ENCODE measurements around the gene CGB5.
"Not testable (repeated sequence)": the region's sequence is repeated elsewhere in the genome, so short reads cannot be mapped to it uniquely, and the experiment has no call there.

Gene CGB5

GRCh38 chr19:49038557-49039276 lies 4.9 kb upstream of the CGB5 start:
- not testable (repeated sequence) for H3K27ac ChIP-seq (ENCODE audit: low read length); H3K4me1 ChIP-seq (ENCODE audit: control insufficient read depth, insufficient read depth, low read length); H3K9me3 ChIP-seq (ENCODE audit: control insufficient read depth in 2 of 2, low read length in 2 of 2); H3K9ac ChIP-seq (ENCODE audit: low read length in 2 of 2); H3K36me3 ChIP-seq (ENCODE audit: control insufficient read depth in 2 of 2, insufficient read depth in 2 of 2, low read length in 2 of 2); H3K27me3 ChIP-seq (ENCODE audit: control insufficient read depth in 1 of 2, insufficient read depth in 2 of 2, low read length in 2 of 2); H3K4me3 ChIP-seq (ENCODE audit: low read length in 2 of 2)

GRCh38 chr19:49039736-49040135 lies 3.9 kb upstream of the CGB5 start:
- H3K9ac ChIP-seq (ENCODE audit: low read length in 2 of 2); H3K4me3 ChIP-seq (ENCODE audit: low read length in 2 of 2); H3K27me3 ChIP-seq (ENCODE audit: control insufficient read depth in 1 of 2, insufficient read depth in 2 of 2, low read length in 2 of 2); H3K36me3 ChIP-seq (ENCODE audit: control insufficient read depth in 2 of 2, insufficient read depth in 2 of 2, low read length in 2 of 2); H3K27ac ChIP-seq (ENCODE audit: low read length); H3K9me3 ChIP-seq (ENCODE audit: control insufficient read depth in 2 of 2, low read length in 2 of 2); H3K4me1 ChIP-seq (ENCODE audit: control insufficient read depth, insufficient read depth, low read length): not testable (repeated sequence)

GRCh38 chr19:49042177-49042576 lies 1.5 kb upstream of the CGB5 start:
- Histone ChIP-seq H3K36me3 (ENCODE audit: control insufficient read depth in 2 of 2, insufficient read depth in 2 of 2, low read length in 2 of 2) (no peaks in the 10 kb centered on the region), H3K9me3 (ENCODE audit: control insufficient read depth in 2 of 2, low read length in 2 of 2) (no peaks in the 10 kb centered on the region), H3K4me1 (ENCODE audit: control insufficient read depth, insufficient read depth, low read length) (no peaks in the 10 kb centered on the region), H3K27ac (ENCODE audit: low read length) (no peak overlapping the region), H3K4me3 (ENCODE audit: low read length in 2 of 2) (no peak overlapping the region), H3K27me3 (ENCODE audit: control insufficient read depth in 1 of 2, insufficient read depth in 2 of 2, low read length in 2 of 2) (no peaks in the 10 kb centered on the region), H3K9ac (ENCODE audit: low read length in 2 of 2) (no peak overlapping the region)

GRCh38 chr19:49042666-49043065 lies 982 bp upstream of the CGB5 start:
- not testable (repeated sequence) for H3K9me3 ChIP-seq (ENCODE audit: control insufficient read depth in 2 of 2, low read length in 2 of 2); H3K27ac ChIP-seq (ENCODE audit: low read length); H3K4me3 ChIP-seq (ENCODE audit: low read length in 2 of 2); H3K27me3 ChIP-seq (ENCODE audit: control insufficient read depth in 1 of 2, insufficient read depth in 2 of 2, low read length in 2 of 2); H3K9ac ChIP-seq (ENCODE audit: low read length in 2 of 2); H3K4me1 ChIP-seq (ENCODE audit: control insufficient read depth, insufficient read depth, low read length); H3K36me3 ChIP-seq (ENCODE audit: control insufficient read depth in 2 of 2, insufficient read depth in 2 of 2, low read length in 2 of 2)

- H3K36me3 ChIP-seq (ENCODE audit: control insufficient read depth in 2 of 2, insufficient read depth in 2 of 2, low read length in 2 of 2); H3K9me3 ChIP-seq (ENCODE audit: control insufficient read depth in 2 of 2, low read length in 2 of 2); H3K27me3 ChIP-seq (ENCODE audit: control insufficient read depth in 1 of 2, insufficient read depth in 2 of 2, low read length in 2 of 2); H3K4me3 ChIP-seq (ENCODE audit: low read length in 2 of 2); H3K27ac ChIP-seq (ENCODE audit: low read length); H3K9ac ChIP-seq (ENCODE audit: low read length in 2 of 2); H3K4me1 ChIP-seq (ENCODE audit: control insufficient read depth, insufficient read depth, low read length): not testable (repeated sequence)
Measured at GRCh38 chr19:49049011-49049410, 5.4 kb downstream of the CGB5 start, which contains the start of gene CGB8. Gene CGB8, minus strand, starts transcription at chr19:49049111. Its CDS starts 372 bp downstream, at chr19:49048739.

- not testable (repeated sequence) for H3K4me1 ChIP-seq (ENCODE audit: control insufficient read depth, insufficient read depth, low read length); H3K27me3 ChIP-seq (ENCODE audit: control insufficient read depth in 1 of 2, insufficient read depth in 2 of 2, low read length in 2 of 2); H3K27ac ChIP-seq (ENCODE audit: low read length); H3K36me3 ChIP-seq (ENCODE audit: control insufficient read depth in 2 of 2, insufficient read depth in 2 of 2, low read length in 2 of 2); H3K4me3 ChIP-seq (ENCODE audit: low read length in 2 of 2); H3K9me3 ChIP-seq (ENCODE audit: control insufficient read depth in 2 of 2, low read length in 2 of 2); H3K9ac ChIP-seq (ENCODE audit: low read length in 2 of 2)
Measured at GRCh38 chr19:49049834-49050233, 6.2 kb downstream of the CGB5 start.

- not testable (repeated sequence) for H3K27ac ChIP-seq (ENCODE audit: low read length); H3K27me3 ChIP-seq (ENCODE audit: control insufficient read depth in 1 of 2, insufficient read depth in 2 of 2, low read length in 2 of 2); H3K9ac ChIP-seq (ENCODE audit: low read length in 2 of 2); H3K36me3 ChIP-seq (ENCODE audit: control insufficient read depth in 2 of 2, insufficient read depth in 2 of 2, low read length in 2 of 2); H3K4me1 ChIP-seq (ENCODE audit: control insufficient read depth, insufficient read depth, low read length); H3K4me3 ChIP-seq (ENCODE audit: low read length in 2 of 2); H3K9me3 ChIP-seq (ENCODE audit: control insufficient read depth in 2 of 2, low read length in 2 of 2)
Measured at GRCh38 chr19:49050376-49051033, 6.9 kb downstream of the CGB5 start.

- peak overlapping the region; percentile 33 to 47 for H3K9ac ChIP-seq (ENCODE audit: low read length in 2 of 2)
- H3K4me1 ChIP-seq (ENCODE audit: control insufficient read depth, insufficient read depth, low read length), result peaks cover 22% of the 10 kb centered on the region
- H3K9me3 ChIP-seq (ENCODE audit: control insufficient read depth in 2 of 2, low read length in 2 of 2), result no peaks in the 10 kb centered on the region
- no peaks in the 10 kb centered on the region for H3K36me3 ChIP-seq (ENCODE audit: control insufficient read depth in 2 of 2, insufficient read depth in 2 of 2, low read length in 2 of 2)
- H3K27ac ChIP-seq (ENCODE audit: low read length), result no peak overlapping the region
- H3K4me3 ChIP-seq (ENCODE audit: low read length in 2 of 2), result peak overlapping the region; percentile 57 to 75
- H3K27me3 ChIP-seq (ENCODE audit: control insufficient read depth in 1 of 2, insufficient read depth in 2 of 2, low read length in 2 of 2), result peaks cover 17 to 20% of the 10 kb centered on the region in 2 donors
Measured at GRCh38 chr19:49056101-49056901, 12.7 kb downstream of the CGB5 start.

- H3K36me3 ChIP-seq (ENCODE audit: control insufficient read depth in 2 of 2, insufficient read depth in 2 of 2, low read length in 2 of 2); H3K27ac ChIP-seq (ENCODE audit: low read length); H3K9me3 ChIP-seq (ENCODE audit: control insufficient read depth in 2 of 2, low read length in 2 of 2): not testable (repeated sequence)
- peak overlapping the region; percentile 57 to 75 for H3K4me3 ChIP-seq (ENCODE audit: low read length in 2 of 2)
- peak overlapping the region; percentile 33 to 47 for H3K9ac ChIP-seq (ENCODE audit: low read length in 2 of 2)
- H3K4me1 ChIP-seq (ENCODE audit: control insufficient read depth, insufficient read depth, low read length), result peaks cover 22% of the 10 kb centered on the region
- H3K27me3 ChIP-seq (ENCODE audit: control insufficient read depth in 1 of 2, insufficient read depth in 2 of 2, low read length in 2 of 2), result peaks cover 21 to 25% of the 10 kb centered on the region in 2 donors
Measured at GRCh38 chr19:49056902-49057596, 13.4 kb downstream of the CGB5 start.

- Histone ChIP-seq H3K4me1 (ENCODE audit: control insufficient read depth, insufficient read depth, low read length) (peaks cover 22% of the 10 kb centered on the region), H3K9me3 (ENCODE audit: control insufficient read depth in 2 of 2, low read length in 2 of 2) (no peaks in the 10 kb centered on the region), H3K36me3 (ENCODE audit: control insufficient read depth in 2 of 2, insufficient read depth in 2 of 2, low read length in 2 of 2) (no peaks in the 10 kb centered on the region), H3K27me3 (ENCODE audit: control insufficient read depth in 1 of 2, insufficient read depth in 2 of 2, low read length in 2 of 2) (peaks cover 24 to 25% of the 10 kb centered on the region in 2 donors), H3K4me3 (ENCODE audit: low read length in 2 of 2) (peak within 1 kb of the TSS; percentile 57 to 75), H3K27ac (ENCODE audit: low read length) (no peak within 1 kb of the TSS), H3K9ac (ENCODE audit: low read length in 2 of 2) (peak within 1 kb of the TSS; percentile 33 to 47)
Measured at GRCh38 chr19:49057636-49058234, 14.1 kb downstream of the CGB5 start, which contains the start of gene CGB7. Gene CGB7, minus strand, starts transcription at chr19:49057749. Its CDS starts 2,374 bp downstream, at chr19:49055375.

All from stomach smooth muscle (tissue), 2 donors.